Lung microvascular endothelial cell (primary cell): ENCODE results near the gene ADCK2. TPM values are rescaled to one million over a fixed set of nuclear protein-coding genes. Genes with fewer than 3 reads are reported as not detected.
"Not testable (repeated sequence)": the region's sequence is repeated elsewhere in the genome, so short reads cannot be mapped to it uniquely, and the experiment has no call there.

Experiments
- DNase-seq, 2 donors: peaks; one replicate each; pipeline versions ENCODE4 v3.0.0 to v3.0.0-alpha.2; 2010; ENCODE audit warnings: low read depth in 2 of 2
- total RNA-seq: library from RNA; depleted of rRNA; stranded (reverse); fragments of >200 nt; gene quantifications from 2 replicates; pipeline ENCODE4 v1.2.1, GENCODE V29; 2014

ADCK2 gene
- total RNA-seq, 1 donor from 2014 or later = 45.4 TPM

DNA sequence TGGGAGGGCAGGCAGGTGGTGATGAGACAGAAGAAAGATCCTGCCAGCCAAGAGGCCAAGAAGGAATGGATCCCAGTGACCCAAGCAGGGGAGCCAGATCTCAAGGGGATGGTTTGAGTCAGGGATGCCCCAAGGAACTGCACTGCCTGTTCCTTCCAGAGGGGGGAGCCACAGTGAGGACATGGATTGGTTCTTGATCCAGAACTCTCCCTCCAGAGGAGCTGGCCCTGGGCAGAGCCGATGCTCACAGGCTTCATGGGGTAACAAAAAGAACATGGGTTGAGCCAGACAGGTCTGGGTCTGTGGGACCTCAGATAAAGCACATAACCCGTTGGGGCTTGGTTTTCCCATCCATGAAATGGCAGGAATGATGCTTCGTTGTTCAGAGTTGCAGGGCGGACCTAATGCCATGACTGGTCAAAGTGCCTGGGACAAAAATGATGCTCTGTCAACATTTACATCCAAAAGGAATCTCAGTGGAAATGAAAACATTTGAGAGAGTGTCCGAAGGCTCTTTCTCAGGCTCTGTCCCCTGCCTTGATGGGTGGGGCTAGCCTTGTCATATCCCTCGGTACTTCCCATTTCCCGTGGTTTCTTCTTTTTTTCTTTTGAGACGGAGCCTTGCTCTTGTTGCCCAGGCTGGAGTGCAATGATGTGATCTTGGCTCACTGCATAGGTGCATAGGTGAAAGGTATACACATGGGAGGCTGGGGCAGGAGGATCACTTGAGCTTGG, 27.4 kb upstream of the ADCK2 start:
- no peak for DNase-seq

DNA sequence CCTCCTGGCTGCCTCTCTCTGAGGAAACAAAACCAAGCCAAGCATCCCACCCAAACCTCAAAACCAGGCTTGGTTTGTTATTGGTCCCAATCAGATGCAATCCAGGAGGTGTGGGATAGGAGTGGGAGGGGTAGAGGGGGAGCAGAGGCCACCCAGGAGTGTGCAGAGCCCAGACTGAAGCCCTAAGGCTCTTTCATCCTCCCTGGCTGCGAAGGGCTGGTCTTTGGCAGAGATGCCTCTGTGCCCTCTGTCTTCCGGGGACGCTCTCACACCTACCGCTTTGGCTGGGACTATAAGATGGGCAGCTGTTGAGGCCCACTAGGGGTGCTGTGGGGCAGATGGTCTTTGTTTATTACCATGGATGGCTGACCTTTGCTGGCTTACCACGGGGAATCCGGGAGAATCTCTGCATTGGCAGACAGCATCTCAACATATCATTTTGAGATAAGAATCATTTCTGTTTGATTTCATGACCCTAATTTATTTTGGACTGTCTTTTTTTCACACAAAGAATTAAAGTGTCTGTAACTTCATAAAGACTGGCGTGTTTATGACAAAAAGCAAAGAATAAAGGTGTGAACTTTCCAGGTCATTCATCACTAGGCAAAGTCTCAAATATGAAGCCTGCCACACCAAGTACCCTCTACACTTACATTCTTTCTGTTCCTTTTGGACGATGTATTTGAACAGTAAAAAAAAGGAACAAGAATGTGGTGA, 25.7 kb upstream of the ADCK2 start:
- DNase-seq = peak in 1 of 2 donors; percentile 17

DNA sequence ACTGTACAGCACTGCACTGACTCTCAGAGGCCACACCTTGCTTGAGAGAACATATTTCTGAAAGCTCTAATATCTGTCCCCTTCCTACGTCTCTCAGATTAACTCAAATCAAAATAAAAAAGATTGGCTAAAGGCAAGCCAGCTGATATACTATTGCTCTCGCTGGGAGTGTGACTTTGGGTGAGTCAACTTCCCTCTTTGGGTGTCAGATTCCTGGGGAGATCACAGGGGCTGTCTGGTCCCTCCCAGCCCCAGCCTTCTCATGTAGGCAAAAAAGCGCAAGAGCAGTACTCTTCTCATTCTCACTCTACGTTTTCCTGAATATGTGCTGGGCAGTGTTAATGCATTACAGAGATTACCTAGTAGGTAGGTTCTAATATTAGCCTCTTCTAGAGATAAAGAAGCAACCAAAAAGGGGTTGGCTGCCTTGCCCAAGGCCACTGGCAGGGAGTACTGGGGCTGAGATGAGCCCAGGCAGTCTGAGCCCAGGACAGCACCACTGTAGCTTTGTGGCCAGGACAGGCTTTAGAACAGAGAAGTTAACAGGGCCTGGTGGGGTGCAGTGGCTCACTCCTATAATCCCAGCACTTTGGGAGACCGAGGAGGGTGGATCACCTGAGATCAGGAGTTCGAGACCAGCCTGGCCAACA, 23.1 kb upstream of the ADCK2 start:
- DNase-seq = peak in 1 of 2 donors; percentile 40

DNA sequence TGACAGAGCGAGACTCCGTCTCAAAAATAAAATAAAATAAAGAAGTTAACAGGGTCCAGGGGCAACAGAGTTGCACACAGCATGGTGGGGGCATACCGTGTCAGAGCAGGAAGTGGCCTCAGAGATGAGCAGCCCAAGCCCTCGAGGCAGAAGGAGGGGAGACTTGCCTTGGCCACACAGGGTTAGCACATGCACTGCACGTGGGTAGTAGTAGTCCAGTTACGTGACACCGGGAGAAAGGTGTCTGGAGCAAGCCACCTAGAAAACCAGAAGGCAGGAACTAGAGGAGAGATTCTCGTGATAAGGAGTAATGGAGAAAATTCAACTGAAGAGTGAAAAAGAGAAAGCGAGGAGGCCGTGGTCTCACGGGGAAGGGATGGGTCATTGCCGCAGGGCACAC, 22.4 kb upstream of the ADCK2 start:
- no peak for DNase-seq

DNA sequence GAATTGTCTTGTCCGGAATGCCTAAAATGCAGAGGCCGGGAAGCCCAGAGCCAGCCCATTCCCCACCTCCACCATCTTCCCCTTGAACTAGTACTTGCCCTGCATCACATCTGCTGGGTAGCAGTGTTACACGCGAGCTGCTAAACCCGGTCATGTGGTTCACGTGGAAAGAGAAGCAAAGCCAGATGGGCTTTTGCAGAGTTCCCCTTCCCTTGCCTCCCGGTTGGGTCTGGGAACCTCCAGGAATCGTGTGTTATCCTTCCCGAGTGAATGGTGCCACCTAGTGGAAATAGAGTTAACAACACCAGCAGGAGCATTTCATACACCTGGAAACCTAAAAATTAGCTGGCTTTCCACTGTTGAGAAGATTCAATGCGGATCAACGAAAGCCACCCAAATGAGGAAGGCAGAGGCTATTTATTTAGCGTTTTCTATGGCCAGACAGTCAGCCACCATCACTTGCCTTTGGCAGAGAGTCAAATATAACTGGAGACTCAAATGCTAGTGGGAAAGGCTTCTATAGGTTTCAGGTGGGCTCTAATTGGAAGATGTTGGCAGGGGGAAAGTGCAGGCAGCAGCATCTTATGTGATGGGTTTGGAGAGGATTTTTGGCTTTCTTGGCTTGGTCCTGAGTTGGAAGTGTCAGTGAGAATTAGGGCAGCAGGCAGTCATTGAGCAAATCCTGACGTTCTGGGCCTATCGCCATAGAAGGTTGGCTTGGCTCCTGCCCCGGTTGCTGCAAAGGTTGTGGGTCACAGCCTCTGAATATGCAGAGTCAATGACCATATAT, 19.2 kb upstream of the ADCK2 start:
- peak; percentile 70 to 80 for DNase-seq

DNA sequence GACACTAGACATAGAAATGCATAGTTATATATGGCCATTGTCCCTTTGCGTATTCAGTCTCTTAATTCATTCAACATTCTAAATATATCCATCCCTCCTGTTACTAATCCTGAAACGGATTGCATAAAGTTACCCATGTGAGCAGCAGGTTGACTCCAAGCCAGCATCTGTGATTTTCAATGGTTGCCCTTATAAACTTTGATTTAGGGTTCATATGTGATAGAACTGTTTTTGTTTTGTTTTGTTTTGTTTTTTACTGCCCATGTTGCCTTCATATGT, 18.7 kb upstream of the ADCK2 start:
- DNase-seq = no peak

DNA sequence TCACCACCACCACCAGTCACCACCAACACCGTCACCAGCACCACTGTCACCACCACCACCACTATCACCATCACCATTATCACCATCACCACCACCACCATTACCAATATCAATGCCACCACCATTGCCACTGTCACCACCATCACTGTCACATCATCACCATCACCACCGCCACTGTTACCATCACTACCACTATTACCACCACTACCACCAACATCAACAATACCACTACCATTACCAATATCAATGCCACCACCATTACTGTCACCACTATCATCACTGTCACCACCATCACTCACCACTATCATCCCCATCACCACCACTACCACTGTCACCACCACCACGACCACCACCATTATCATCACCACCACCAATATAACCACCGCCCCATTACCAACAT, 18.1 kb upstream of the ADCK2 start:
- no peak for DNase-seq

DNA sequence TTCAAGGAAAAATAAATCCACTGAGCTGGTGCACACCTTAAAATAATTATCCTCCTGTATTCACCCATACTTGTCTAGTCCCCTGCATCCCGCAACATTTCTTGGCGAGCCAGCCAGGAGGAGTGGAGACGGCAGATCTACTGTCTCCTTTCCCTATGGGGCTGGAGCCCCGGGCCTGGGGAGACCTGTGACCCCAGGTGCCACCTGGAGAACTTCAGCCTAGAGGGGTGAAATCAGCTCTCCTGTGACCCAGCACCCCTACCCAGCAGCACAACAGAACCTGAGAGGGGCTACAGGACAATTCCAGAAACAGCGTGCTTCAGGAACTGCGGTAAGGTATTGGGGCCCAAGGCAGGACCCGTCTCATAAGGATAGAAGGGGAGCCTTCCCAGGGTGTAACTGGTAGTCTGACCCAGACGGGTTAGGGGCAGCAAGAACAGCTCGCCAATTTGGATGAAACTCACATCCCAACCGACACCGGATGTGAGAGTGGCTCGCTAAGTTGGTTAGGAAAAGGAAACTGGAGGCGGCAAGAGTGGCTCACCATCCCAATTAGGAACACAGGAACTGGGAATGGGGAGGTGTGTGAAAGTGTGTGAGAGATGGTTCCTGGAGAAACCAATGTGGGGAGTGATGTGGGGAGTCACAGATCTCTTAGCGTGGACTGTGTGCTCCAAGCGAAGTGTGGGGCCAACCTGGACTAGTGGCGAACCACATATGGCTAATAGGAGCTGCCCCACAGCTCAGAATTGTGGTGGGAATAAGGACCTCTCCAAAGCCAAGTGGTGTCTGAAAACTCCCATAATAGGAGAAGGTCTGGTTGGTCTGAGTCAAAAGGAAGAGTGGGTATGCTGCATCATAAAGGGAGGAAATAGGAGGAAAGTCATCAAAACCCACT, 17.0 kb upstream of the ADCK2 start:
- DNase-seq = no peak

DNA sequence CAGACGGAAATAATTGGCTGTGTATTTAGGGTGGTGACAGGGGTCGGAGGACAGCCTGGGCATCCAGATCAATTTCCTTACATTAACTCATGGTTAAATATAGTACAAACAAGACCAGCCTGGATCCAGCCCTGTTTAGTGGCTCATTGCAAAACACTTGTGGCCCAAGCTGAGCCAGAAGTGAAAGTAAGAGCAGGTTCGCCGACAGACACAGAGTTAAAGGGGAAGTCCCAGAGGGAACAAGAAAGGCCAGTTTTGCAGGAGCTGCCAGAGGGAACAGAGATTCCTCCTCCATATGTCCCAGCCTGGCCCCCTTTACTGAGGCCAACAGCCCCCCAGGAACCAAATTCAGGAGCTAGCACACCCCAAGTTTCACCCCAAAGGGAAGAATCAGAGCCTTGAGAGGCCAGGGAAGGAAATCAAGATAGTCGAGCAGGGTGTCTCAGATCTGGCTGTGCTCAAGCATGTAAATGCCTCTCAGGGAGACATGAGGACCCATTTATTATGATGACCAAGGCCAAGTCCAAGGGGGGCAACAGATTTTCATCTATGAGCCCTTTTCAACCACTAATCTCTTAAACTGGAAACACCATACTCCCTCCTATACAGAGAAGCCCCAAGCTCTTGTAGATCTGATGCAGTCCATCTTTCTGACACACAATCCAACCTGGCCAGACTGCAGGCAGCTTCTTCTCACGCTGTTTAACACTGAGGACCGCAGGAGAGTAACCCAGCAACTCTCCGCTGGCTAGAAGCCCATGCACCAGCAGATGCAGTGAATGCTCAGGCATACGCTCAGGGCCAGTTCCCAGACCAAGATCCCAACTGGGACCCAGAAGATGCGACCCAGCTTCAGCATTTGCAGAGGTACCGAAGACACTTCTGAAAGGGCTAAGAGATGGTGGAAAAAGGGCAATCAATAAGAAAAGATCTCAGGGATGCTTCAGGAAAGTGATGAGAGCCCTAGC, 15.9 kb upstream of the ADCK2 start:
- DNase-seq = peak; percentile 38 to 64

DNA sequence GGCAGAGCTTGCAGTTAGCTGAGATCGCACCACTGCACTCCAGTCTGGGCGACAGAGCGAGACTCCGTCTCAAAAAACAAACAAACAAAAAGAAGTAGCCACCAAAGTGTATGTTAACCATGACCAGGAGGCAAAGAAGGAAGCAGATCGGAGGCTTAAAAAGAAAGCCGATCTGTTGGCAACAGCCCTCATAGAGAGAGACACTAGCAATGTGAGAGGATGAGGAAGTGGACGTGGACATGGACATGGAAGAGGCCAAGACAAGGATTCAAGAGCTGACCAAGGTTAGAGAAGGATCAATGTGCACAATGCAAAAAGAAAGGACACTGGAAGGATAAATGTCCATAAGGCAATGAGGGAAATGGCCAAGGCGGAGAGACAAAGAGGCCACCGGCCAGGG, 14.9 kb upstream of the ADCK2 start:
- no peak for DNase-seq

DNA sequence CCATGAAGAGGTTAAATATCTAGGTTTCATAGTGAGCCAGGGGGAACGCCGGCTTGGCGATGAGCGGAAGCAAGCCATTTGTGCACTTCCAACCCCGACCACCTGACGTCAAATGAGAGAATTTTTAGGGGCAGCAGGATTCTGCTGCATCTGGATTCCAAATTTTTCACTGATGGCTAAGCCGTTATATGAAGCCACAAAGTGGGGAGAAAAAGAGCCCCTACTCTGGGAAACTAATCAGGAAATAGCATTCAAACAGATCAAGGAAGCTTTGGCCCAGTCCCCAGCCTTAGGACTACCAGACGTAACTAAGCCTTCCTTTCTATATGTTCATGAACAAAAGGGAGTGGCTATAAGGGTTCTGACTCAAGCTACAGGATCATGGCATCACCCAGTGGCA, 12.9 kb upstream of the ADCK2 start:
- no peak for DNase-seq

DNA sequence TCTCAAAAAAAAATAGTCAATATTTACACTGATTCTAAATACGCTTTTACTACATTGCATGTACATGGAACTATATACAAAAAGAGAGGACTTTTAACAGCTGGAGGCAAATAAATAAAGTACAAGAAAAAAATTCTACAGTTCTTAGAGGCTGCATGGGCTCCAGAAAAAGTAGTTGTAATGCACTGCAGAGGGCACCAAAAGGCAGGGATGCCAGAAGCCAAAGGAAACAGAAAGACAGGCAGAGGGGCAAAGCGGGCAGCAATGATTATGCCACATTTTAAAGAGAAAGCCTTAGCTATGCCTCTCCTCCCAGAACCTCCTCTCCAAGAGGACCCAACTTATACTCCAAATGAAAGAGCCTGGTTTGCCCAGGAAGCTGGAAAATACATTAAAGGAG, 11.6 kb upstream of the ADCK2 start:
- DNase-seq = peak in 1 of 2 donors; percentile 41

DNA sequence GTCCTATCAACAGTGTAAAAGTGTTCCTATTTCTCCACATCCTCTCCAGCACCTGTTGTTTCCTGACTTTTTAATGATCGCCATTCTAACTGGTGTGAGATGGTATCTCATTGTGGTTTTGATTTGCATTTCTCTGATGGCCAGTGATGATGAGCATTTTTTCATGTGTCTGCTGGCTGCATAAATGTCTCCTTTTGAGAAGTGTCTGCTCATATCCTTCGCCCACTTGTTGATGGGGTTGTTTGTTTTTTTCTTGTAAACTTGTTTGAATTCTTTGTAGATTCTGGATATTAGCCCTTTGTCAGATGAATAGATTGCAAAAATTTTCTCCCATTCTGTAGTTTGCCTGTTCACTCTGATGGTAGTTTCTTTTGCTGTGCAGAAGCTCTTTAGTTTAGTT, 9.8 kb upstream of the ADCK2 start:
- DNase-seq = not testable (repeated sequence)

DNA sequence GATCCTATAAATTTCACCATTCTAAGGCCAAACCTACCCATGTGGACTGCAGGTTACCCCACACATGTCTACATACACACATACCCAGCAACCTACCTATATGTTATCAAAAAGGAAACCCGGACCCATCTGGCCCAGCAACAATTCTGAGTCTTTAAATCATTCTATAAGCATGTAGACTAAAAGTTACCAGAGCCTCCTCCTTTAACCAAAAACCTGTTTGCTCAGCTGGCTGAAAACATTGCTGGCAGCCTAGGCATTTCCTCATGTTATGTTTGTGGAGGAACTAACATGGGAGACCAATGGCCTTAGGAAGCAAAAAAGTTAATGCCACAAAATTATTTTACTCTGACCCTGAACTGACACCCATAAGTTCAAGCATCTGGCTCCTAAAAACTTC, 5.3 kb upstream of the ADCK2 start:
- DNase-seq = peak in 1 of 2 donors; percentile 38

DNA sequence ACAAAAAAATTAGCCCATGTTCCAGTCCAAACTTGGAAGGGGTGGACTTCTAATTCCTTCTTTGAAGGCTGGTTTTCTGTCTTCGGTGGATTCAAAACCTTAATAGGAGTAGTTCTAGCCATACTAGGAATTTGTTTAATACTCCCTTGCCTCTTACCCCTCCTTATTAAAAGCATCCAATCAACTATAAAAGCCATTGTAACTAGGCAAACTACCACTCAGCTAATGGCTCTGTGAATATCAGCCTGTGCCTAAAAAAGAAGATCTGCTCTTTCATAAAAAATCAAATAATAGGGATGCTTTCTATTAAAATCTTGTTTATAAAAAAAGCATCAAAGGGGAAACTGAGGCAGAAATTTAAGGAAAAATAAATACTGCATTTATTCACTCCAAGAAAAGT, 4.1 kb upstream of the ADCK2 start:
- no peak for DNase-seq

DNA sequence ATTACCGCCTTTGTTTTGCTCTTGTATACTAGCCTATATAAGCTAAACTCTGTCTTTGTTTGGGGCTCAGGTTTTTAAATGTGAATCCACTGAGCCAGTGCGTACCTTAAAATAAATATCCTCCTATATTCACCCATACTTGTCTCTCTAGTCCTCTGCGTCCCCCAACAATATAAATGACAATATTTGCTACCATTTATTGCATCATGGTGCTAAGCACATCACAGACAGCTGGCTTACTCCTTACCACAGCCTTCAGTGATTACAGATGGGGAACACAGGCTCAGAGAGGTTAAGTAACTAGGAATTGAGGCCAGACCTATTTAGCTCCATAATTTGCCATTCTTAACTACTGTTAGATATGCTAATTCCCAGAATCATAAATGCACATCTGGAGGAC, 3.4 kb upstream of the ADCK2 start:
- DNase-seq = no peak

DNA sequence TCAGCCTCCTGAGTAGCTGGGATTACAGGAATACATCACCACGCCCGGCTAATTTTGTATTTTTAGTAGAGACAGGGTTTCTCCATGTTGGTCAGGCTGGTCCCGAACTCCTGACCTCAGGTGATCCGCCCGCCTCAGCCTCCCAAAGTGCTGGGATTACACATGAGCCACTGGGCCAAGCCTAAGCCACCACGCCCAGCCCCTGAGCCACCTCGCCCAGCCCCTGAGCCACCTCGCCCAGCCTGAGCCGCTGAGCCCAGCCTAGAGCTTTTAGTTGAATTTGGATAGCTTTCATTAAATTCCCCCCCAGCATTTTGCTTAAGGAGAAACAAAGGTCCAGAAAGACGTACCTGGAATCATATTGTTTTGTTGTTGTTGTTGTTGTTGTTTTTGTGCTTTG, 2.9 kb upstream of the ADCK2 start:
- not testable (repeated sequence) for DNase-seq

DNA sequence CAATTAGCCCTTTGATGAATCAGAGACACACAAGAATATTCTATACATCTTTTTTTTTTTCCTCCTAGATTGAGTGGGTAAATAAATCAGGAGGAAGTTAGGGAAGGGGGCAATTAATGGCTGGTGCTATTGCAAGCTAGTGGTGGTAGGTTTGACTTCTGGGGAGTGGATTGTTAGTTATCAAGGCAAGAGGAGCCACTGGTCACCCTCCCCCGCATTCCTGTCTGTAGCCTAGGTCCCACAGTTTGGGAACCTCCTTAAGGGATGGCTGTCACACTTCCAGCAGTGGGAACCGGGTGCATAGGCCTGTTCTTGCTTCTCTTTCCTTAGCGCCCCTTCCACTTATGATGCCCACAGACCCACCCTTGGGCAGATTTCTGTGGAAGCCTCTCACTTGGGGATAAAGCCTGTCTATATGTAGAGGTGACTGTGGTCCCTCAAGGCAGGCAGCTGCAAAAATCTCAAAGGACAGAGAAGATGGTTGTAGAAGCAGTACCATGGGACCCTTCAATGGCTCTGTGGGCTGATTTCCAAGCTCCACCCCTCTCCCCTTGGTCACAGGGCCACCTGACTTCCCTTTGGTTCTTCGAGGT, 2.3 kb upstream of the ADCK2 start:
- DNase-seq = no peak

DNA sequence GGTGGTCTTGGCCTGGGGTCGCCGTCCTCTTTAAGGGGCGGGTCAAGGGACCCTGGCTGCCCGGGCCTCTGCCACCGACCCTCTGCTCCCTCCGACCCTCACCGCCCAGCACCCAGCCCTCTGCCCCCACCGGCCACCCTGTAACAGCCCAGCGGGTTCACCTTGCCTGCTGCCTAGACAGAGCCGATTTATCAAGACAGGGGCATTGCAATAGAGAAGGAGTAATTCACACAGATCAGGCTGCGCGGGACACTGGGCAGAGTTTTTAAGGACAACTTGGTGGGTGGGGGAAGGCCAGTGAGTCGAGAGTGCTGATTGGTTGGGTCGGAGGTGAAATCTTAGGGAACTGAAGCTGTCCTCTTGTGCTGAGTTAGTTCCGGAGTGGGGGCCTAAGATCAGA, 779 bp upstream of the ADCK2 start:
- DNase-seq = no peak
